SK-N-SH treated with all-trans-retinoic acid at 6 μM for 48 hours (cell line): ENCODE data around the gene RNASET2.

Experiments
- ARNTL ChIP-seq: fragments of 450-650 bp; formaldehyde crosslinking; IDR thresholded peaks from 2 replicates; pipeline ENCODE4 v1.5.0; 2020; ENCODE audit warnings: low read depth, mild to moderate bottlenecking, moderate library complexity, borderline replicate concordance
- BACH2 ChIP-seq: fragments of 250-450 bp; sonication (Bioruptor Pico); IDR thresholded peaks from 2 replicates; pipeline ENCODE4 v1.9.0; 2021; ENCODE audit warnings: mild to moderate bottlenecking, borderline replicate concordance
- GLIS3 ChIP-seq: fragments of 250-450 bp; sonication (Bioruptor Pico); IDR thresholded peaks from 2 replicates; pipeline ENCODE4 v1.5.0; 2020; ENCODE audit warnings: mild to moderate bottlenecking, moderate library complexity
- ISL1 ChIP-seq: fragments of 250-450 bp; sonication (Bioruptor Pico); IDR thresholded peaks from 2 replicates; pipeline ENCODE4 v2.1.2; 2022; ENCODE audit warnings: mild to moderate bottlenecking, moderate library complexity
- ZC3H10 ChIP-seq: fragments of 250-450 bp; sonication (Bioruptor Pico); IDR thresholded peaks from 2 replicates; pipeline ENCODE4 v1.5.1; 2021; ENCODE audit warnings: mild to moderate bottlenecking, moderate library complexity
- ZFP3 ChIP-seq: fragments of 250-450 bp; sonication (Bioruptor Pico); IDR thresholded peaks from 2 replicates; pipeline ENCODE4 v1.5.0; 2020; ENCODE audit warnings: mild to moderate bottlenecking, moderate library complexity
- TF ChIP-seq, protein P1 (sequence below): fragments of 250-450 bp; sonication (Bioruptor Pico); IDR thresholded peaks from 2 replicates; pipeline ENCODE4 v1.8.0; 2020; ENCODE audit warnings: mild to moderate bottlenecking, moderate library complexity, borderline replicate concordance
- TF ChIP-seq, protein P2 (sequence below): fragments of 250-450 bp; sonication (Bioruptor Pico); IDR thresholded peaks from 2 replicates; pipeline ENCODE4 v1.5.1; 2020; ENCODE audit warnings: low read depth, mild to moderate bottlenecking, moderate library complexity

DNA sequence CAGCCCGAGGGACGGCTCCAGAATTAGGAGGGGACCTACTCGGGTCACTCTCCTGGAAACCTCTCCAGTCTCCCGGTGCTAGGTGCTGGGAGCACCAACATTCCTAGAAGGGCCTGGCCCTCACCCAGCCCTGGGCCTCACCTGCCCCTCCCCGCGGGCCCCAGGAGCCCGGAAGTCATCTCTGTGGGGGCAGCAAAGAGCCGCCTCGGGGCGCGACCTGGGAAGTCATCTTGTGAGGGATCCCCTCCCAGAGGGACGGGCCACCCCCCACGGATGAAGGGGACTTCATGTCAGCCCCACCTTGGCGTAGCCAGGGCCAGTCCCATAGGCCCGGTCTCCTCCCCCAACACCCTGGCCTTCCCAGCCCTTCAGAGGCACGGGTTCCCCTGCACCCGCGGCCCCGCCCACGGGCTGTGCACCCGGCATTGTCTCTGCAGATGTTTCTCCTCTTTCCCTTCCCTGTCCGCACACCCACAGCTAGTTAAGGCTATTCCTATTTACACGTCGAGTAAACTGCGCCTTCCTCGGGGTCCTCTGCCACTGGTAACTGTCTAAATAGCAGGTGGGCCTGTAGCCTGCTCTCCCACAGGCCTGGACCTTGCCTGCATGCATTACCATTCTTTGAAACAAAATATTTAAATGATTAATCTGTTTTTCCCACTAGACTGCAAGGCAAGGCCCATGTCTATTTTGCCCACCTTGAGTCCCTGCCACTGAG lies 896 bp upstream of the RNASET2 start:
- TF ChIP-seq, protein P1, sequence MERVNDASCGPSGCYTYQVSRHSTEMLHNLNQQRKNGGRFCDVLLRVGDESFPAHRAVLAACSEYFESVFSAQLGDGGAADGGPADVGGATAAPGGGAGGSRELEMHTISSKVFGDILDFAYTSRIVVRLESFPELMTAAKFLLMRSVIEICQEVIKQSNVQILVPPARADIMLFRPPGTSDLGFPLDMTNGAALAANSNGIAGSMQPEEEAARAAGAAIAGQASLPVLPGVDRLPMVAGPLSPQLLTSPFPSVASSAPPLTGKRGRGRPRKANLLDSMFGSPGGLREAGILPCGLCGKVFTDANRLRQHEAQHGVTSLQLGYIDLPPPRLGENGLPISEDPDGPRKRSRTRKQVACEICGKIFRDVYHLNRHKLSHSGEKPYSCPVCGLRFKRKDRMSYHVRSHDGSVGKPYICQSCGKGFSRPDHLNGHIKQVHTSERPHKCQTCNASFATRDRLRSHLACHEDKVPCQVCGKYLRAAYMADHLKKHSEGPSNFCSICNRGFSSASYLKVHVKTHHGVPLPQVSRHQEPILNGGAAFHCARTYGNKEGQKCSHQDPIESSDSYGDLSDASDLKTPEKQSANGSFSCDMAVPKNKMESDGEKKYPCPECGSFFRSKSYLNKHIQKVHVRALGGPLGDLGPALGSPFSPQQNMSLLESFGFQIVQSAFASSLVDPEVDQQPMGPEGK (CRISPR knock-in tag) = no peak
- TF ChIP-seq, protein P2, sequence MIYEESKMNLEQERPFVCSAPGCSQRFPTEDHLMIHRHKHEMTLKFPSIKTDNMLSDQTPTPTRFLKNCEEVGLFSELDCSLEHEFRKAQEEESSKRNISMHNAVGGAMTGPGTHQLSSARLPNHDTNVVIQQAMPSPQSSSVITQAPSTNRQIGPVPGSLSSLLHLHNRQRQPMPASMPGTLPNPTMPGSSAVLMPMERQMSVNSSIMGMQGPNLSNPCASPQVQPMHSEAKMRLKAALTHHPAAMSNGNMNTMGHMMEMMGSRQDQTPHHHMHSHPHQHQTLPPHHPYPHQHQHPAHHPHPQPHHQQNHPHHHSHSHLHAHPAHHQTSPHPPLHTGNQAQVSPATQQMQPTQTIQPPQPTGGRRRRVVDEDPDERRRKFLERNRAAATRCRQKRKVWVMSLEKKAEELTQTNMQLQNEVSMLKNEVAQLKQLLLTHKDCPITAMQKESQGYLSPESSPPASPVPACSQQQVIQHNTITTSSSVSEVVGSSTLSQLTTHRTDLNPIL = no peak
- no peak for TF ChIP-seq ARNTL (CRISPR knock-in tag)
- no peak for TF ChIP-seq GLIS3
- no peak for TF ChIP-seq ZC3H10 (CRISPR knock-in tag)
- no peak for TF ChIP-seq ZFP3 (CRISPR knock-in tag)
- no peak for TF ChIP-seq ISL1 (CRISPR knock-in tag)
- TF ChIP-seq BACH2 = no peak
